SK-N-SH treated with all-trans-retinoic acid at 6 μM for 48 hours (cell line): Measurements from ENCODE around the gene KRTAP10-7.

Source experiments
- ATAC-seq: fragments of 200-7000 bp; cut with Tn5 transposase; 3 replicates; pipeline ENCODE4 v1.9.1; 2020; ENCODE audit warnings: mild to moderate bottlenecking, moderate library complexity
- ARNTL ChIP-seq: fragments of 450-650 bp; formaldehyde crosslinking; IDR thresholded peaks from 2 replicates; pipeline ENCODE4 v1.5.0; 2020; ENCODE audit warnings: low read depth, mild to moderate bottlenecking, moderate library complexity, borderline replicate concordance
- BACH2 ChIP-seq: fragments of 250-450 bp; sonication (Bioruptor Pico); IDR thresholded peaks from 2 replicates; pipeline ENCODE4 v1.9.0; 2021; ENCODE audit warnings: mild to moderate bottlenecking, borderline replicate concordance
- ESRRG ChIP-seq: fragments of 250-450 bp; sonication (Bioruptor Pico); IDR thresholded peaks from 2 replicates; pipeline ENCODE4 v1.6.1; 2021; ENCODE audit warnings: mild to moderate bottlenecking
- GLIS3 ChIP-seq: fragments of 250-450 bp; sonication (Bioruptor Pico); IDR thresholded peaks from 2 replicates; pipeline ENCODE4 v1.5.0; 2020; ENCODE audit warnings: mild to moderate bottlenecking, moderate library complexity
- ISL1 ChIP-seq: fragments of 250-450 bp; sonication (Bioruptor Pico); IDR thresholded peaks from 2 replicates; pipeline ENCODE4 v2.1.2; 2022; ENCODE audit warnings: mild to moderate bottlenecking, moderate library complexity
- OSR1 ChIP-seq: fragments of 250-450 bp; sonication (Bioruptor Pico); IDR thresholded peaks from 2 replicates; pipeline ENCODE4 v1.8.0; 2022; ENCODE audit warnings: moderate library complexity, mild to moderate bottlenecking, inconsistent platforms
- PPARA ChIP-seq: fragments of 250-450 bp; sonication (Bioruptor Pico); IDR thresholded peaks from 2 replicates; pipeline ENCODE4 v1.5.0; 2020; ENCODE audit warnings: mild to moderate bottlenecking, borderline replicate concordance
- RARB ChIP-seq: fragments of 250-450 bp; sonication (Bioruptor Pico); IDR thresholded peaks from 2 replicates; pipeline ENCODE4 v1.8.0; 2021; ENCODE audit warnings: mild to moderate bottlenecking, moderate library complexity
- SNAI2 ChIP-seq: fragments of 250-450 bp; sonication (Bioruptor Pico); IDR thresholded peaks from 2 replicates; pipeline ENCODE4 v1.5.0; 2020; ENCODE audit warnings: mild to moderate bottlenecking, moderate library complexity
- TCF4 ChIP-seq: fragments of 250-450 bp; sonication (Bioruptor Pico); IDR thresholded peaks from 2 replicates; pipeline ENCODE4 v1.8.0; 2021; ENCODE audit warnings: mild to moderate bottlenecking, moderate library complexity, borderline replicate concordance
- ZC3H10 ChIP-seq: fragments of 250-450 bp; sonication (Bioruptor Pico); IDR thresholded peaks from 2 replicates; pipeline ENCODE4 v1.5.1; 2021; ENCODE audit warnings: mild to moderate bottlenecking, moderate library complexity
- ZFP3 ChIP-seq: fragments of 250-450 bp; sonication (Bioruptor Pico); IDR thresholded peaks from 2 replicates; pipeline ENCODE4 v1.5.0; 2020; ENCODE audit warnings: mild to moderate bottlenecking, moderate library complexity
- ZFP30 ChIP-seq: fragments of 450-650 bp; formaldehyde crosslinking; IDR thresholded peaks from 2 replicates; pipeline ENCODE4 v1.5.0; 2022; ENCODE audit warnings: mild to moderate bottlenecking, moderate library complexity
- ZNF565 ChIP-seq: fragments of 450-650 bp; formaldehyde crosslinking; conservative IDR thresholded peaks from 2 replicates; pipeline ENCODE4 v1.5.0; 2020; ENCODE audit warnings: low read depth, mild to moderate bottlenecking, moderate library complexity
- ZNF70 ChIP-seq: fragments of 450-650 bp; formaldehyde crosslinking; IDR thresholded peaks from 2 replicates; pipeline ENCODE4 v1.5.0; 2020; ENCODE audit warnings: mild to moderate bottlenecking, moderate library complexity
- ZNF8 ChIP-seq: fragments of 450-650 bp; formaldehyde crosslinking; IDR thresholded peaks from 2 replicates; pipeline ENCODE4 v1.5.0; 2020; ENCODE audit warnings: mild to moderate bottlenecking, moderate library complexity
- TF ChIP-seq, protein P1 (sequence below): fragments of 250-450 bp; sonication (Bioruptor Pico); IDR thresholded peaks from 2 replicates; pipeline ENCODE4 v1.8.0; 2020; ENCODE audit warnings: mild to moderate bottlenecking, moderate library complexity, borderline replicate concordance
- TF ChIP-seq, protein P2 (sequence below): fragments of 250-450 bp; sonication (Bioruptor Pico); IDR thresholded peaks from 2 replicates; pipeline ENCODE4 v1.5.1; 2020; ENCODE audit warnings: low read depth, mild to moderate bottlenecking, moderate library complexity
- TF ChIP-seq, protein P3 (sequence below): fragments of 250-450 bp; sonication (Bioruptor Pico); IDR thresholded peaks from 2 replicates; pipeline ENCODE4 v1.8.0; 2021; ENCODE audit warnings: low read depth, mild to moderate bottlenecking, moderate library complexity, borderline replicate concordance
- TF ChIP-seq, protein P4 (sequence below): fragments of 250-450 bp; sonication (Bioruptor Pico); IDR thresholded peaks from 2 replicates; pipeline ENCODE4 v1.5.1; 2021; ENCODE audit warnings: mild to moderate bottlenecking, moderate library complexity

Gene KRTAP10-7

DNA sequence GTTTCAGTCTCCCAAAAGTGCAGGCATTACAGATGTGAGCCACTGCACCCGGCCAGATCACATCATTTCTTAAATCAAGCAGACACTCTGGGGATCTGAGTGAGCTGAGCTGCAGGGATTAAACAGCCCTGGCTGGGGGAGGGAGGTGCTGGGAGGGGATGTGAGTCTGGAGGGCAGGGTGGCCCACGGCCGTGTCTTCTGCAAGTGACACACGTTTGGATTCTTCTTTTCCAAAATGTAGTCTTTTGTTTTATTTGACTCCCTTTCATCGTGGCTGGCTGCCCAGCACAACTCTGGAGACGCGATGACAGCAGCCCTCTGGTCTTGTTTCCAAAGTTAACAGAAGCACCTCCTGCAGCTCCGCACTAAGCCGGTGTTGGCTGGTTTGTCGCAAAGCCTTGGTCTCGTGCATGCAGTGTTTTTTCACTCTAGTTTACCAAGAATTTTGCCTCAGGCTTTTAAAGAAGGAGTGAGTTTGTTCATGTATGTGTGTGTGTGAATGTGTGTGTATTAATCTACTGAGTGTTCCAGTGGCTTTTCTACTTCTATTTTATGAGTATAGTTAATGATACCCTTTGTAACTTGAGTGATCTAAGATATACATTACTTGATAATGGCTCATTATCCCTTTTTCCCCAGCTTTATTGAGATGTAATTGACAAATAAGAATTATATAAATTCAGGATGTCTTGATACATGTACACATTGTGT lies 17.2 kb upstream of the KRTAP10-7 start:
- ATAC-seq = no peak
- TF ChIP-seq OSR1 (CRISPR knock-in tag) = no peak
- TF ChIP-seq SNAI2 = no peak
- TF ChIP-seq ZNF8 (CRISPR knock-in tag) = no peak
- no peak for TF ChIP-seq BACH2 (CRISPR knock-in tag)
- TF ChIP-seq ZFP30 (CRISPR knock-in tag) = no peak
- TF ChIP-seq ISL1 (CRISPR knock-in tag) = no peak
- no peak for TF ChIP-seq ESRRG
- TF ChIP-seq ARNTL = no peak

DNA sequence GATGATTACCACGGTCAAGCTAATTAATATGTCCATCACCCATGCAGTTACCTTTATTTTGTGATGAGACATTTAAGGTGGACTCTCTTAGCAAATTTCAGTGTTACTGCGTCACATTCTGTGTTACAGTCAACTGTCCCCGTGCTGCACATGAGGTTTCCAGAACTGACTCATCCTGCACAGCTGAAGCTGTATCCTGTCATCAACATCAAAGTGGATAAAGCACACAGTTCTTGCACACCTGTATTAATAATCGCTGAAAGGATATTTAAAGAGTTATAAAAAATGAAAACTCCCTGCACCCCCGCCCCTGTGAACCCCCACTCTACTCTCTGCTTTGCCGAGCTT lies 16.6 kb upstream of the KRTAP10-7 start:
- ATAC-seq = no peak
- TF ChIP-seq, protein P1, sequence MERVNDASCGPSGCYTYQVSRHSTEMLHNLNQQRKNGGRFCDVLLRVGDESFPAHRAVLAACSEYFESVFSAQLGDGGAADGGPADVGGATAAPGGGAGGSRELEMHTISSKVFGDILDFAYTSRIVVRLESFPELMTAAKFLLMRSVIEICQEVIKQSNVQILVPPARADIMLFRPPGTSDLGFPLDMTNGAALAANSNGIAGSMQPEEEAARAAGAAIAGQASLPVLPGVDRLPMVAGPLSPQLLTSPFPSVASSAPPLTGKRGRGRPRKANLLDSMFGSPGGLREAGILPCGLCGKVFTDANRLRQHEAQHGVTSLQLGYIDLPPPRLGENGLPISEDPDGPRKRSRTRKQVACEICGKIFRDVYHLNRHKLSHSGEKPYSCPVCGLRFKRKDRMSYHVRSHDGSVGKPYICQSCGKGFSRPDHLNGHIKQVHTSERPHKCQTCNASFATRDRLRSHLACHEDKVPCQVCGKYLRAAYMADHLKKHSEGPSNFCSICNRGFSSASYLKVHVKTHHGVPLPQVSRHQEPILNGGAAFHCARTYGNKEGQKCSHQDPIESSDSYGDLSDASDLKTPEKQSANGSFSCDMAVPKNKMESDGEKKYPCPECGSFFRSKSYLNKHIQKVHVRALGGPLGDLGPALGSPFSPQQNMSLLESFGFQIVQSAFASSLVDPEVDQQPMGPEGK (CRISPR knock-in tag) = no peak
- TF ChIP-seq ARNTL (no peak), ZFP3 (CRISPR knock-in tag) (no peak), ZNF8 (CRISPR knock-in tag) (no peak), PPARA (CRISPR knock-in tag) (no peak), ZC3H10 (no peak), ZFP30 (CRISPR knock-in tag) (no peak), ESRRG (no peak), TCF4 (CRISPR knock-in tag) (no peak), OSR1 (CRISPR knock-in tag) (no peak)
- TF ChIP-seq, protein P2, sequence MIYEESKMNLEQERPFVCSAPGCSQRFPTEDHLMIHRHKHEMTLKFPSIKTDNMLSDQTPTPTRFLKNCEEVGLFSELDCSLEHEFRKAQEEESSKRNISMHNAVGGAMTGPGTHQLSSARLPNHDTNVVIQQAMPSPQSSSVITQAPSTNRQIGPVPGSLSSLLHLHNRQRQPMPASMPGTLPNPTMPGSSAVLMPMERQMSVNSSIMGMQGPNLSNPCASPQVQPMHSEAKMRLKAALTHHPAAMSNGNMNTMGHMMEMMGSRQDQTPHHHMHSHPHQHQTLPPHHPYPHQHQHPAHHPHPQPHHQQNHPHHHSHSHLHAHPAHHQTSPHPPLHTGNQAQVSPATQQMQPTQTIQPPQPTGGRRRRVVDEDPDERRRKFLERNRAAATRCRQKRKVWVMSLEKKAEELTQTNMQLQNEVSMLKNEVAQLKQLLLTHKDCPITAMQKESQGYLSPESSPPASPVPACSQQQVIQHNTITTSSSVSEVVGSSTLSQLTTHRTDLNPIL (CRISPR knock-in tag) = no peak

DNA sequence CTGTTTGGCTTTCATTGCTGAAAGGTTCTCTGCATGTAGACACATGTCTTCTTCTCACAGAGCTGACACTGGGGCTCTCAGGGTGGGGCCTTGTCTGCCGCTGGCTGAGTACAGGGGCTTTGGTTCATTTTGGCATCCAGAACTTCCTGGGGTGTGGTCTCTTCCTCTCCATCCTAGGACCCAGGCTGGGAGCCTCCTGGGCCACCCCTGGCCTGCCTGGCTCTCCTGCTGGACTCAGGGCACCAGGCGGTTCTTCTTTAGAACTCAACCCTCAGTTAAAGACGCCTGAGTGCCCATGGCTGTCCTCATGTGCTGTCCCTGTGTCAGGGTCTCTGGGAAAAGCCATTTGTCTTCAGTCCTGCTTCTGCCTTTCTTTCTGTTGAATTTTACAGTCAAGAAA lies 14.5 kb upstream of the KRTAP10-7 start:
- TF ChIP-seq ZFP30 (CRISPR knock-in tag) (no peak), ZNF565 (CRISPR knock-in tag) (no peak), BACH2 (CRISPR knock-in tag) (no peak)
- TF ChIP-seq, protein P3, sequence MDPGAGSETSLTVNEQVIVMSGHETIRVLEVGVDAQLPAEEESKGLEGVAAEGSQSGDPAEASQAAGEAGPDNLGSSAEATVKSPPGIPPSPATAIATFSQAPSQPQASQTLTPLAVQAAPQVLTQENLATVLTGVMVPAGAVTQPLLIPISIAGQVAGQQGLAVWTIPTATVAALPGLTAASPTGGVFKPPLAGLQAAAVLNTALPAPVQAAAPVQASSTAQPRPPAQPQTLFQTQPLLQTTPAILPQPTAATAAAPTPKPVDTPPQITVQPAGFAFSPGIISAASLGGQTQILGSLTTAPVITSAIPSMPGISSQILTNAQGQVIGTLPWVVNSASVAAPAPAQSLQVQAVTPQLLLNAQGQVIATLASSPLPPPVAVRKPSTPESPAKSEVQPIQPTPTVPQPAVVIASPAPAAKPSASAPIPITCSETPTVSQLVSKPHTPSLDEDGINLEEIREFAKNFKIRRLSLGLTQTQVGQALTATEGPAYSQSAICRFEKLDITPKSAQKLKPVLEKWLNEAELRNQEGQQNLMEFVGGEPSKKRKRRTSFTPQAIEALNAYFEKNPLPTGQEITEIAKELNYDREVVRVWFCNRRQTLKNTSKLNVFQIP = no peak
- TF ChIP-seq, protein P2 (CRISPR knock-in tag) = no peak
- ATAC-seq = no peak

DNA sequence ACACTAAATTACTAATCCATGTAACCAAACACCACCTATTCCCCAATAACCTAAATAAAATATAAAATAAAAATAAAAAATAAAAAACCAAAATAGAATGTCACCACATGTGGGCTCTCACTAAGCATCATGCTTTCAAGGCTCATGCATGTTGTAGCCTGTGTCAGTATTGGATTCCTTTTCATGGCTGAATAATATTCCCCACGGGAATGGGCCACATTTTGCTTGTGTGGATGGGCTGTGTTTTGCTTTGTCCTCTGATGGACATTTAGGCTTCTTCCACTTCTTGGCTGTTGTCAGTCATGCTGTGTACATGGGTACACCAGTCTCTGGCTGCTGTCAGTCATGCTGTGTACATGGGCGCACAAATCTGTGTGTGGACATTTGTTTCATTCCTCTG lies 11.3 kb upstream of the KRTAP10-7 start:
- ATAC-seq = no peak
- TF ChIP-seq ZC3H10 (no peak), GLIS3 (CRISPR knock-in tag) (no peak)
- TF ChIP-seq, all 23 proteins: peak for 0

DNA sequence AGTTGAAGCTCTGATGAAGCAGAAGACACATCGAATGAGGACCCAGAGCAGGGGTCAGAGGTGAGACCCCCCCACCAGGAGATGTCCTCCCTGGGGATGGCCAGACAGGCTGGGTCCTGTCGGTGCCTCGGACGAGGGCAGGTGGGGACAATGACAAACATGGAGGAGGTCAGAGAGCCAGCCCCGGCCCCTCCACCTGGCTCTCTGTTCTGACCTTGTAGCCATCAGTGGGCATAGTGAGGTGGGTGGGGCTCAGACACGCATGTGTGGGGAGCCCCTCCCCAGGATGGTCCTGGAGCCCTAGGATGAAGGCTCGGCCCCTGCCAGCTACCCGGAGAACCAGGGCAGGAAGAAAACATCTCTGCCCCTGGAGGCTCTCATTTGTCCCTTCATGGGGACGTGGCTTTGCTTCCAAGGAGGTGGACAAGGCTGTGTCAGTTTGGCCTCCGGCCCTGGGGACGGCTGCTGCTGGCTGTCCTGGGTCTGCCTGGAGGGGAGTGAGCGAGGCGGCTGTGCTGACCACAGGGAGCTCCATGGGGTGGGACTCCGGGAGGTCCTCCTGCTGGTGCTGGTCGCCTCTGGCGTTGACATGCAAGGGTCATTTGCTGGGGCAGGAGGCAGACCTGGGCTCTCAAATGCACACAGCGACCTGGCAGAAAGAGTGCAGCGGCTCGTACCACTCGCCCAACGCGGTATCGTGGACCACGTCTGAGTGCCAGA lies 10.7 kb upstream of the KRTAP10-7 start:
- TF ChIP-seq OSR1 (CRISPR knock-in tag) (no peak), ZC3H10 (no peak), ISL1 (CRISPR knock-in tag) (no peak), ESRRG (no peak), GLIS3 (CRISPR knock-in tag) (no peak), ARNTL (no peak), RARB (CRISPR knock-in tag) (no peak), SNAI2 (no peak), TCF4 (CRISPR knock-in tag) (no peak), ZNF565 (CRISPR knock-in tag) (no peak), ZNF8 (CRISPR knock-in tag) (no peak), ZNF70 (CRISPR knock-in tag) (no peak), ZFP30 (CRISPR knock-in tag) (no peak), BACH2 (CRISPR knock-in tag) (no peak)
- TF ChIP-seq, protein P1 (CRISPR knock-in tag) = no peak
- TF ChIP-seq, protein P2 (CRISPR knock-in tag) = no peak
- TF ChIP-seq, protein P4, sequence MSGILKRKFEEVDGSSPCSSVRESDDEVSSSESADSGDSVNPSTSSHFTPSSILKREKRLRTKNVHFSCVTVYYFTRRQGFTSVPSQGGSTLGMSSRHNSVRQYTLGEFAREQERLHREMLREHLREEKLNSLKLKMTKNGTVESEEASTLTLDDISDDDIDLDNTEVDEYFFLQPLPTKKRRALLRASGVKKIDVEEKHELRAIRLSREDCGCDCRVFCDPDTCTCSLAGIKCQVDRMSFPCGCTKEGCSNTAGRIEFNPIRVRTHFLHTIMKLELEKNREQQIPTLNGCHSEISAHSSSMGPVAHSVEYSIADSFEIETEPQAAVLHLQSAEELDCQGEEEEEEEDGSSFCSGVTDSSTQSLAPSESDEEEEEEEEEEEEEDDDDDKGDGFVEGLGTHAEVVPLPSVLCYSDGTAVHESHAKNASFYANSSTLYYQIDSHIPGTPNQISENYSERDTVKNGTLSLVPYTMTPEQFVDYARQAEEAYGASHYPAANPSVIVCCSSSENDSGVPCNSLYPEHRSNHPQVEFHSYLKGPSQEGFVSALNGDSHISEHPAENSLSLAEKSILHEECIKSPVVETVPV (CRISPR knock-in tag) = no peak
- TF ChIP-seq, all 23 proteins: peak for 0

More for the DNA sequence above, 10.7 kb upstream of the KRTAP10-7 start:
- ATAC-seq = no peak
